ACC112 (cell line): ENCODE data around the gene PINLYP.

Experiments
- H2AFZ ChIP-seq: fragments of 200-600 bp; sonication (generic); one replicate; pipeline ENCODE4 v1.6.0; 2017; ENCODE audit warnings: antibody characterized with exemption, low read length; ENCODE audit not compliant: unreplicated experiment
- H3K27ac ChIP-seq: fragments of 200-600 bp; sonication (generic); 2 replicates; pipeline ENCODE4 v1.5.1; 2014; ENCODE audit warnings: low read depth, mild to moderate bottlenecking, antibody characterized with exemption, low read length, moderate library complexity
- H3K27me3 ChIP-seq: fragments of 200-600 bp; sonication (generic); 2 replicates; pipeline ENCODE4 v1.6.1; 2014; ENCODE audit warnings: mild to moderate bottlenecking, antibody characterized with exemption, low read length, moderate library complexity, mixed read lengths; ENCODE audit not compliant: insufficient read depth
- H3K36me3 ChIP-seq: fragments of 200-600 bp; sonication (generic); 2 replicates; pipeline ENCODE4 v1.6.1; 2016; ENCODE audit warnings: mild to moderate bottlenecking, antibody characterized with exemption, low read length, moderate library complexity, mixed read lengths; ENCODE audit not compliant: insufficient read depth
- H3K4me1 ChIP-seq: fragments of 200-600 bp; sonication (generic); one replicate; pipeline ENCODE4 v1.6.1; 2016; ENCODE audit warnings: low read length, mixed read lengths; ENCODE audit not compliant: insufficient read depth, unreplicated experiment, control insufficient read depth
- H3K4me3 ChIP-seq: fragments of 200-600 bp; sonication (generic); 2 replicates; pipeline ENCODE4 v1.5.1; 2014; ENCODE audit warnings: mild to moderate bottlenecking, low read depth, low read length
- H3K79me2 ChIP-seq: fragments of 200-600 bp; sonication (generic); one replicate; pipeline ENCODE4 v1.6.0; 2016; ENCODE audit warnings: low read length; ENCODE audit not compliant: control insufficient read depth, unreplicated experiment, insufficient read depth

The PINLYP gene

GRCh38 chr19:43575156-43575950, at the start of gene PINLYP, which contains the start of gene XRCC1:
Gene PINLYP, plus strand, starts transcription at chr19:43575801. Its CDS starts 1,391 bp downstream, at chr19:43577192.
Gene XRCC1, minus strand, starts transcription at chr19:43575527. Its CDS starts 69 bp downstream, at chr19:43575458.
- Histone ChIP-seq H3K79me2 (peaks cover 18% of the 10 kb centered on the region), H3K36me3 (0 out of 2 replicates have a peak, but pooled peaks cover 3% of the 10 kb centered on the region), H3K27ac (peak within 1 kb of the TSS; percentile 79), H3K4me1 (peaks cover 3% of the 10 kb centered on the region), H3K27me3 (no peaks in the 10 kb centered on the region), H3K4me3 (peak within 1 kb of the TSS; percentile 100), H2AFZ (peak within 1 kb of the TSS; percentile 98)

- H3K27ac ChIP-seq: no peak overlapping the region
These were observed 49.5 kb upstream of the PINLYP start for GRCh38 chr19:43525836-43526771.

GRCh38 chr19:43526884-43527859, 48.4 kb upstream of the PINLYP start, which contains the start of gene ETHE1:
Gene ETHE1, minus strand, starts transcription at chr19:43527201. Its CDS starts 24 bp downstream, at chr19:43527177.
- no peaks in the 10 kb centered on the region for H3K79me2 ChIP-seq

More at GRCh38 chr19:43525836-43526771, 49.5 kb upstream of the PINLYP start:
- Histone ChIP-seq H3K27me3 (no peaks in the 10 kb centered on the region), H3K36me3 (no peaks in the 10 kb centered on the region), H2AFZ (peak overlapping the region; percentile 81), H3K79me2 (no peaks in the 10 kb centered on the region), H3K4me3 (peak overlapping the region; percentile 90), H3K4me1 (peaks cover 3% of the 10 kb centered on the region)

DNA sequence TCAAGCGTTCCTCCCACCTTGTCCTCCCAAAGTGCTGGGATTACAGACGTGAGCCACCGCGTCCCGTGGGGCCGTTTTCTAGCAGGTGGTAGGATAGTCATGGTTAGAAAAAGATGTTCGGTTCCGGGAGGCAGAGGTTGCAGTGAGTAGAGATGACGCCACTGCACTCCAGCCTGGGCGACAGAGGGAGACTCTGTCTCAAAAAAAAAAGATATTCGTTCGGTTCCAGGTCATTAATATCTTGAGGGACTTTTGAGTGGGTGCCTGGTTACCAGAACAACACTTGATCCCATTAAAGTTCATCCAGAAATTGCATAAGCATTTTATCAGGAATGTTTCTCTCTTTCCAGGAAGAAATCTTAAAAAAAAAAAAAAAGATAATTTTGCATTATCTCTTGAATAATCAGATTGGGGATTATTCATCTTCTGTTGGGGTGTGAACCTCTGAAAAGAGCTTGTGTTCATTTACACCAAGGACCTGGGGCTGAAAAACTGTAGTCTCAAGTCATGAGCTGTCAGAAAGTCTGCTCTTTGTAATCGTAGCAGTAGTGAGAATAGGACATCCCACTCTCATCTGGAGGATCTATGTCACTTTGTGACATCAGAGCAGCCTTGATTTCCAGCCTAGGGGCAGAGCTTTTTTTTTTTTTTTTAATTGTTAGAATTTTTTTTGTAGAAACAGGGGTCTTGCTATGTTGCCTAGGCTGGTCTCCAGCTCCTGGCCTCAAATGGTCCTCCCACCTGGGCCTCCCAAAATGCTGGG, 47.6 kb upstream of the PINLYP start:
- Histone ChIP-seq H3K4me3 (no peak overlapping the region; the same call in 1 of the 2 replicates), H3K4me1 (peaks cover 6% of the 10 kb centered on the region), H2AFZ (no peak overlapping the region), H3K27me3 (no peaks in the 10 kb centered on the region), H3K79me2 (no peaks in the 10 kb centered on the region), H3K27ac (no peak overlapping the region), H3K36me3 (no peaks in the 10 kb centered on the region)

More at GRCh38 chr19:43526884-43527859, 48.4 kb upstream of the PINLYP start, which contains the start of gene ETHE1:
- H3K36me3 ChIP-seq: no peaks in the 10 kb centered on the region
- peak within 1 kb of the TSS; percentile 81 for H2AFZ ChIP-seq
- peaks cover 3% of the 10 kb centered on the region for H3K4me1 ChIP-seq
- peak within 1 kb of the TSS; percentile 57 for H3K27ac ChIP-seq
- H3K27me3 ChIP-seq: no peaks in the 10 kb centered on the region
- H3K4me3 ChIP-seq: peak within 1 kb of the TSS; percentile 90

DNA sequence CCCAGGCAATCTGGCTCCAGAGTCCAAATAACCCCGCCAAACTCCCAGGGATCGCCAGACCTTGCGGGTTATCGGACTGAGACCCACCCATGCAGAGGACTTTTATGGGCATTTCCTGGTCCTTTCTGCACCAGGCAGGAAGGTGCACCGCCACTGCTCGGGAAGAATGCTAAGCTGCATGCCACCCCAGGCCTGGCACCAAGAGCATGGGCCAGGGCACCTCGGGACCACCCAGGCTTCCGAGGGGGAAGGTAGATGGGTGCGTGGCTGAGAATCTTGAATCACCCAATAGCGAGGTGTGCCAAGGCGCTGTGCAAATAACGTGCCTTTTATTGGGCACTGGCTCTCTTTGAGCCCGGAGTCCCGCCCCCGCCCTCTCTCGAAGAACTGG, 43.0 kb upstream of the PINLYP start:
- Histone ChIP-seq H3K4me3 (peak overlapping the region; percentile 81), H3K36me3 (no peaks in the 10 kb centered on the region), H2AFZ (peak overlapping the region; percentile 40), H3K4me1 (peaks cover 3% of the 10 kb centered on the region), H3K79me2 (no peaks in the 10 kb centered on the region), H3K27me3 (no peaks in the 10 kb centered on the region), H3K27ac (peak overlapping the region; percentile 47)

DNA sequence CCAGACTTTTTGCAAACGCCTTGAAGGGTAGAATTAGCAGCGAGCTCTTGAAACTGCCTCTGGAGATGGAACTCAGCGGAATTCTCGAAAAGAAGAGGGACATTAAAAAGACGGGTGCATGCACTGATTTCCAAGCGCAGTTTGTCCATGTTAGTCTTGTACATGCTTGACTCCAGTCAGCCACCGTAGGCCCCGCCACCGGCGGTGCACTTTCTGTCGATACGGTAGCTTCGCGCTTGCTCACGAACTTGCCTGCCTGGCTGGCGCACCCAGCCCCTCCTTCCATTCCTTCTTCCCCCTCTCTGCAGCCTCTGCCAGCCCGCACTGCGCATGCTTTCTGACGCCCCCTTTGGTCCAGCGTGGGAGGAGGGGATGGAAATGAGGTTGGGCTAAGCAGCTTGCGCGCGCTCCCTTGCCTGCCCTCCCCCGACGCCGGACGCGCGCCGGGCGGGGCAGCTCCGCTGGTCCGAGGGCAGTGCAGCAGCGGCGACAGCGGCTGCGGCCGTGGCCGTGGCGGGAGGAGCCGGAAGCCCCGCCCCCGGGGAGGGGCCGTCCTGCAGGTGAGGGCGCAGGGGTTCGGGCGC, 42.5 kb upstream of the PINLYP start, which contains the start of gene ZNF575:
TSS of gene ZNF575 (plus strand) at position 227 of the 584 bp plus-strand sequence. CDS start 1,235 bp downstream, outside the sequence.
- H2AFZ ChIP-seq: peak within 1 kb of the TSS; percentile 64
- H3K4me3 ChIP-seq: peak within 1 kb of the TSS; percentile 81
- no peaks in the 10 kb centered on the region for H3K36me3 ChIP-seq
- peak within 1 kb of the TSS; percentile 58 for H3K27ac ChIP-seq
- no peaks in the 10 kb centered on the region for H3K27me3 ChIP-seq
- no peaks in the 10 kb centered on the region for H3K79me2 ChIP-seq
- H3K4me1 ChIP-seq: peaks cover 3% of the 10 kb centered on the region

DNA sequence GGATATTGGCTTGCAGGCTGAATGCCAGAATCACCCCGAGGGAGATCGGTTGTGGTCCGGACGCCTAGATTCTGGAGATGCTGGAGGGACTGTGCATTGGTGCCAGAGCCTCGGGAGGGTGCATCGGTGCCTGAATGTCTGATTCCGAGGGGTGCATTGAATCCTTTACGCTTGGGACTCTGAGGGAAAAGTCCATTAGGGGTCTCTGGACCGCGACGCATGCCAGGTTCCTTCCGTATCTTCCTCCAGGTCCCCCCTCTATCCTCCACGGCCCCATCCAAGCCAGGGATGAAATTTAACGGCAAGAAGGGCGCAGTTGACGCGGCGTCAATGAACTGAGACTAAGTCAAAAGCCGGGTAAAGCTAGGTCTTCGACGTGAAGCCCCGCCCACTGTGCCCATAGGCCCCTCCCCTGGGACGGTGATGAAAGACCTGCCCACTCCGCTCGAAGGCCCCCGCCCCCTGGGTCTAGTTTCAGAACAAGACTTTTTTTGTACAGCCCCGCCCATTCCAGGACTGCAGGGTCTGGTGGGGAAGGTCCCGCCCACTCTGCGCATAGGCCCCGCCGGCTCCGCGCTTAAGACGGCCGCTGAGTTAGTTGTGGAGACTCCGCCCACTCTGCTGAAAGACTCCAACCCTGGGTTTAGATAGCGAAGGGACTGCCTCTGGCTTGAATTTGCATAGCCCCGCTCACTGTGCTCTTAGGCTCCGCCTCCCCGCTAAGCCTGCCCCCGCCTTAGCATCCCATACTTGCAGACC, 41.9 kb upstream of the PINLYP start:
- Histone ChIP-seq H3K79me2 (no peaks in the 10 kb centered on the region), H3K4me3 (peak overlapping the region; percentile 81), H3K36me3 (peaks cover 5% of the 10 kb centered on the region), H3K27ac (peak overlapping the region; percentile 58), H3K27me3 (no peaks in the 10 kb centered on the region), H2AFZ (peak overlapping the region; percentile 64), H3K4me1 (peaks cover 3% of the 10 kb centered on the region)

DNA sequence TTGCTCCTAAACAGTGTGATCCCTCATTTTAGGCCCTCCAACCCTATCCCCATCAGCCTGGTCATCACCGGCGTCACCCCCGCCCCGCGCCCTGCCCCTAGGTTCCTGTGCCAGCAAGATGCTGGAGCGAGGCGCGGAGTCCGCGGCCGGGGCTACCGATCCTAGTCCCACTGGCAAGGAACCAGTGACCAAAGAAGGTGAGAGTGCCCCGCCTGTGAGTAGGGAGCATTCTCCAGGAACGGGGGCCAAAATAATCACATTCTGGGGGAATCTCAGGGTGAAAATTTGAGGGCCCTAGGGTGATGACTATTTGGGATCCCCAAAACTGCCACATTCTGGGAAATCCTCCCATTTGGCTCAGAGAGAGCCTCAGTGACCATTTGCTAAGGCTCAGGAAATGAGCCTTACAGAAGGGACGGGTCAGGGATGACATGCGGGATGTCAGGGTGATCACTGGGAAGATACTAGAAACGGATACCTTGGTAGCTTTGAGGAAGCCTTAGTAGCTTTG, 41.2 kb upstream of the PINLYP start:
- H3K27ac ChIP-seq: 0 out of 2 replicates have a peak overlapping the region, but pooled peaks have one; percentile 14
- H3K4me1 ChIP-seq: peaks cover 3% of the 10 kb centered on the region
- H2AFZ ChIP-seq: no peak overlapping the region
- H3K4me3 ChIP-seq: peak overlapping the region; percentile 66
- peaks cover 11% of the 10 kb centered on the region for H3K36me3 ChIP-seq
- H3K27me3 ChIP-seq: no peaks in the 10 kb centered on the region
- no peaks in the 10 kb centered on the region for H3K79me2 ChIP-seq
